GM12892 (cell line): Measurements from ENCODE around the gene PPIG.

Experiments used
- POLR2A ChIP-seq: IDR thresholded peaks from 2 replicates; pipeline ENCODE4 v1.6.1; 2011; ENCODE audit warnings: low read depth, low read length, control low read depth
- POLR2AphosphoS5 ChIP-seq: IDR thresholded peaks from 2 replicates; pipeline ENCODE4 v1.6.1; 2011; ENCODE audit warnings: low read depth, low read length, control low read depth
- TAF1 ChIP-seq: IDR thresholded peaks from 2 replicates; pipeline ENCODE4 v1.6.1; 2011; ENCODE audit warnings: low read depth, mild to moderate bottlenecking, control low read depth, low read length, borderline replicate concordance

GRCh38 chr2:169683054-169683424 is 98.9 kb downstream of the PPIG start:
- TF ChIP-seq POLR2A (no peak), POLR2AphosphoS5 (no peak), TAF1 (no peak)
